PC-9 (cell line): Measurements from ENCODE around the gene ARID5B. TPM values are rescaled to one million over a fixed set of nuclear protein-coding genes. Genes with fewer than 3 reads are reported as not detected.

Experiments
- BruUV-seq: library from RNA; stranded (reverse); fragments of 400-500 nt; replicated peaks from 2 replicates; lab custom pipeline; 2021; lab: Mats Ljungman, UMichigan
- CTCF ChIA-PET: fragments of 300-600 bp; sonication (Branson Sonifier 250); formaldehyde crosslinking; loops from one replicate; lab custom pipeline; 2022; ENCODE audit warnings: antibody characterized with exemption; lab: Charles Lee
- POLR2A ChIA-PET: fragments of 300-600 bp; sonication (Branson Sonifier 250); formaldehyde crosslinking; loops from one replicate; lab custom pipeline; 2022; ENCODE audit warnings: antibody characterized with exemption; ENCODE audit not compliant: unreplicated experiment; lab: Charles Lee
- DNase-seq, 2 experiments: peaks; one replicate each; pipeline versions ENCODE4 v3.0.0 to v3.0.0-alpha.2; 2015 to 2022; ENCODE audit warnings: mixed read lengths in 1 of 2
- H2AFZ ChIP-seq: fragments of 200-600 bp; sonication (generic); 2 replicates; pipeline ENCODE4 v1.8.1; 2017; ENCODE audit warnings: antibody characterized with exemption
- H3F3A ChIP-seq: fragments of 200-600 bp; sonication (generic); 2 replicates; pipeline ENCODE4 v1.8.1; 2017; ENCODE audit warnings: antibody characterized with exemption, mild to moderate bottlenecking, low read depth; ENCODE audit not compliant: insufficient read depth
- H3K27ac ChIP-seq: fragments of 200-600 bp; sonication (generic); 2 replicates; pipeline ENCODE4 v1.6.1; 2016; ENCODE audit warnings: mixed run types
- H3K27me3 ChIP-seq: fragments of 200-600 bp; sonication (generic); 2 replicates; pipeline ENCODE4 v1.6.1; 2016; ENCODE audit warnings: low read depth, mixed run types; ENCODE audit not compliant: insufficient read depth
- H3K36me3 ChIP-seq: fragments of 200-600 bp; sonication (generic); 2 replicates; pipeline ENCODE4 v1.6.1; 2016; ENCODE audit warnings: low read depth, mixed run types
- H3K4me1 ChIP-seq: fragments of 200-600 bp; sonication (generic); replicated peaks from 2 replicates; pipeline ENCODE4 v1.6.1; 2016; ENCODE audit warnings: mixed run types; ENCODE audit not compliant: insufficient read depth
- H3K4me2 ChIP-seq: fragments of 200-600 bp; sonication (generic); 2 replicates; pipeline ENCODE4 v1.6.1; 2017; ENCODE audit warnings: mixed run types
- H3K4me3 ChIP-seq: fragments of 200-600 bp; sonication (generic); 2 replicates; pipeline ENCODE4 v1.6.1; 2016; ENCODE audit warnings: mixed run types
- H3K79me2 ChIP-seq: fragments of 200-600 bp; sonication (generic); 2 replicates; pipeline ENCODE4 v1.6.1; 2017; ENCODE audit warnings: low read depth, mixed run types
- H3K9me2 ChIP-seq: fragments of 200-600 bp; sonication (generic); 2 replicates; pipeline ENCODE4 v1.8.1; 2017; ENCODE audit warnings: mild to moderate bottlenecking; ENCODE audit not compliant: insufficient read depth
- H3K9me3 ChIP-seq: fragments of 200-600 bp; sonication (generic); 2 replicates; pipeline ENCODE4 v1.8.1; 2016; ENCODE audit warnings: low read depth; ENCODE audit not compliant: insufficient read depth
- H4K20me1 ChIP-seq: fragments of 200-600 bp; sonication (generic); 2 replicates; pipeline ENCODE4 v1.8.1; 2017; ENCODE audit not compliant: insufficient read depth
- EZH2 ChIP-seq: fragments of 200-600 bp; sonication (generic); IDR thresholded peaks from 2 replicates; pipeline ENCODE4 v1.8.0; 2017; ENCODE audit warnings: antibody characterized with exemption, low read depth
- intact Hi-C: fragments of 100-400 bp; cut with micrococcal nuclease; formaldehyde crosslinking; loops from one replicate; pipeline ENCODE4 v1.10.0; 2022; ENCODE audit not compliant: unreplicated experiment
- total RNA-seq: library from RNA; stranded (reverse); gene quantifications from 2 replicates; pipeline ENCODE4 v1.2.3, GENCODE V29; 2021
- TF ChIP-seq, protein P1 (sequence below): fragments of 200-600 bp; sonication (generic); conservative IDR thresholded peaks from 2 replicates; pipeline ENCODE4 v1.6.1; 2017; ENCODE audit warnings: mixed run types, antibody characterized with exemption, mild to moderate bottlenecking, moderate library complexity

ARID5B gene
- total RNA-seq, 1 experiment from 2014 or later = 7.4 TPM

DNA sequence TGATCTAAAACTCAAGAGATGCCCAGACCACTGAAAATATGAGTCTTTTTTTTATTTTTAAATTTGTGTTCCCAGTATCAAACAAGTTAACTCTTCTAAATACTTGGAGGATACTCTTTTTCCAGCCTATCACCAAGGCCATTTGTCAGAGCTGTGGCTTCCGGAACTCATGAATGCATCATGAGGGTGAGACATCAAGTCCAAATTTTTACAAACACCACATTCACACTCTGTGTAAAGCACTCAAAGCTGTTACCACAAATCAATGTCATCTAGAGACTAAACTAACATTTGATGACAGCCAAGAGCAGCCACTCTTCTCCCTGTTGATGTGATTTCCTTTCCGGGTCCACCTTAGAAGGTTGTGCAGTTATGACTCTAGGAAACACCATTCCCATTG is 43.8 kb upstream of the ARID5B start:
- no peak overlapping the region for H3K4me2 ChIP-seq
- no peak for DNase-seq
- no peaks in the 10 kb centered on the region for H3K9me3 ChIP-seq
- H3F3A ChIP-seq = no peaks in the 10 kb centered on the region
- H2AFZ ChIP-seq = no peak overlapping the region
- intact Hi-C loops = no loop called here
- no peaks in the 10 kb centered on the region for H3K9me2 ChIP-seq
- no peak overlapping the region for H3K4me3 ChIP-seq
- BruUV-seq = no TSS peak
- no peaks in the 10 kb centered on the region for H4K20me1 ChIP-seq
- ChIA-PET CTCF (no interaction called here), POLR2A (no interaction called here)
- H3K27ac ChIP-seq = no peak overlapping the region
- H3K4me1 ChIP-seq = no peaks in the 10 kb centered on the region
- TF ChIP-seq, protein P1, sequence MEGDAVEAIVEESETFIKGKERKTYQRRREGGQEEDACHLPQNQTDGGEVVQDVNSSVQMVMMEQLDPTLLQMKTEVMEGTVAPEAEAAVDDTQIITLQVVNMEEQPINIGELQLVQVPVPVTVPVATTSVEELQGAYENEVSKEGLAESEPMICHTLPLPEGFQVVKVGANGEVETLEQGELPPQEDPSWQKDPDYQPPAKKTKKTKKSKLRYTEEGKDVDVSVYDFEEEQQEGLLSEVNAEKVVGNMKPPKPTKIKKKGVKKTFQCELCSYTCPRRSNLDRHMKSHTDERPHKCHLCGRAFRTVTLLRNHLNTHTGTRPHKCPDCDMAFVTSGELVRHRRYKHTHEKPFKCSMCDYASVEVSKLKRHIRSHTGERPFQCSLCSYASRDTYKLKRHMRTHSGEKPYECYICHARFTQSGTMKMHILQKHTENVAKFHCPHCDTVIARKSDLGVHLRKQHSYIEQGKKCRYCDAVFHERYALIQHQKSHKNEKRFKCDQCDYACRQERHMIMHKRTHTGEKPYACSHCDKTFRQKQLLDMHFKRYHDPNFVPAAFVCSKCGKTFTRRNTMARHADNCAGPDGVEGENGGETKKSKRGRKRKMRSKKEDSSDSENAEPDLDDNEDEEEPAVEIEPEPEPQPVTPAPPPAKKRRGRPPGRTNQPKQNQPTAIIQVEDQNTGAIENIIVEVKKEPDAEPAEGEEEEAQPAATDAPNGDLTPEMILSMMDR = no peak
- no peak for TF ChIP-seq EZH2
- no peaks in the 10 kb centered on the region for H3K36me3 ChIP-seq
- no peaks in the 10 kb centered on the region for H3K79me2 ChIP-seq
- no peaks in the 10 kb centered on the region for H3K27me3 ChIP-seq

GRCh38 chr10:61859786-61860185 is 41.7 kb upstream of the ARID5B start:
- Histone ChIP-seq H4K20me1 (no peaks in the 10 kb centered on the region), H3K4me2 (no peak overlapping the region), H3K9me2 (no peaks in the 10 kb centered on the region), H2AFZ (no peak overlapping the region), H3K36me3 (no peaks in the 10 kb centered on the region), H3K9me3 (no peaks in the 10 kb centered on the region), H3K4me3 (no peak overlapping the region), H3F3A (no peaks in the 10 kb centered on the region), H3K79me2 (no peaks in the 10 kb centered on the region), H3K27ac (no peak overlapping the region), H3K4me1 (no peaks in the 10 kb centered on the region), H3K27me3 (no peaks in the 10 kb centered on the region)
- intact Hi-C loops = no loop called here
- TF ChIP-seq, protein P1 = no peak
- no peak for TF ChIP-seq EZH2
- ChIA-PET CTCF (no interaction called here), POLR2A (interaction anchor here (0.6 kb wide), 1 partner anchor 169 kb away, joined by 3 read pairs; no protein-coding TSS in a partner anchor)
- no peak for DNase-seq
- BruUV-seq = no TSS peak

GRCh38 chr10:61860964-61861758 is 40.3 kb upstream of the ARID5B start:
- Histone ChIP-seq H3K27ac (no peak overlapping the region), H3K27me3 (no peaks in the 10 kb centered on the region), H3K4me2 (no peak overlapping the region), H3K79me2 (no peaks in the 10 kb centered on the region), H3K4me1 (no peaks in the 10 kb centered on the region), H2AFZ (0 out of 2 replicates have a peak overlapping the region, but pooled peaks have one; percentile 26), H4K20me1 (no peaks in the 10 kb centered on the region), H3F3A (no peaks in the 10 kb centered on the region), H3K4me3 (no peak overlapping the region), H3K36me3 (no peaks in the 10 kb centered on the region), H3K9me2 (no peaks in the 10 kb centered on the region), H3K9me3 (no peaks in the 10 kb centered on the region)
- no peak for DNase-seq
- BruUV-seq = no TSS peak
- intact Hi-C loops = no loop called here
- CTCF ChIA-PET = no interaction called here
- POLR2A ChIA-PET = interaction anchor here (0.6 kb wide), 1 partner anchor 1227 kb away, joined by 13 read pairs; no protein-coding TSS in a partner anchor
- no peak for TF ChIP-seq EZH2
- TF ChIP-seq, protein P1 = no peak
